HG03135 (cell line): Measurements from ENCODE around the gene CD163.
"Not testable (repeated sequence)": the region's sequence is repeated elsewhere in the genome, so short reads cannot be mapped to it uniquely, and the experiment has no call there.

Source experiments
- ATAC-seq: cut with Tn5 transposase; IDR thresholded peaks from one replicate; pipeline ENCODE4 v1.9.1; 2021; ENCODE audit warnings: mild to moderate bottlenecking, moderate library complexity; ENCODE audit not compliant: unreplicated experiment

The CD163 gene

GRCh38 chr12:7451756-7452155 is 51.8 kb downstream of the CD163 start:
- ATAC-seq = no peak

- no peak for ATAC-seq
Observed at GRCh38 chr12:7450667-7451066, 52.9 kb downstream of the CD163 start.

GRCh38 chr12:7448099-7448498 is 55.5 kb downstream of the CD163 start:
- ATAC-seq = no peak

- ATAC-seq = no peak
Observed at GRCh38 chr12:7444537-7444936, 59.0 kb downstream of the CD163 start.

GRCh38 chr12:7444076-7444475 is 59.5 kb downstream of the CD163 start, which contains the start of gene CD163L1:
Gene CD163L1, minus strand, starts transcription at chr12:7444153. Its CDS starts 26 bp downstream, at chr12:7444127.
- ATAC-seq = no peak

GRCh38 chr12:7441216-7441615 is 62.4 kb downstream of the CD163 start:
- no peak for ATAC-seq

- no peak for ATAC-seq
Observed at GRCh38 chr12:7439579-7440505, 63.7 kb downstream of the CD163 start.

GRCh38 chr12:7438291-7438995 is 65.1 kb downstream of the CD163 start:
- not testable (repeated sequence) for ATAC-seq

GRCh38 chr12:7437494-7437893 is 66.1 kb downstream of the CD163 start:
- not testable (repeated sequence) for ATAC-seq

GRCh38 chr12:7434670-7435069 is 68.9 kb downstream of the CD163 start:
- ATAC-seq = no peak

- no peak for ATAC-seq
Observed at GRCh38 chr12:7433276-7433822, 70.2 kb downstream of the CD163 start.

GRCh38 chr12:7431993-7432685 is 71.4 kb downstream of the CD163 start:
- no peak for ATAC-seq
